HG02852 (cell line): ENCODE data around the gene MRPL58.
"Not testable (repeated sequence)": the region's sequence is repeated elsewhere in the genome, so short reads cannot be mapped to it uniquely, and the experiment has no call there.

Source experiments
- ATAC-seq: cut with Tn5 transposase; IDR thresholded peaks from one replicate; pipeline ENCODE4 v1.9.1; 2021; ENCODE audit warnings: mild to moderate bottlenecking, moderate library complexity; ENCODE audit not compliant: unreplicated experiment

The MRPL58 gene

GRCh38 chr17:75012096-75012345, 449 bp upstream of the MRPL58 start:
- ATAC-seq, result no peak

- ATAC-seq, result no peak
Measured at GRCh38 chr17:75013092-75013559, 656 bp downstream of the MRPL58 start.

GRCh38 chr17:75019146-75019545, 6.7 kb downstream of the MRPL58 start:
- no peak for ATAC-seq

- ATAC-seq, result no peak
Measured at GRCh38 chr17:75019710-75020109, 7.2 kb downstream of the MRPL58 start.

- no peak for ATAC-seq
Measured at GRCh38 chr17:75020331-75021110, 8.1 kb downstream of the MRPL58 start.

- no peak for ATAC-seq
Measured at GRCh38 chr17:75024686-75025397, 12.4 kb downstream of the MRPL58 start.

- ATAC-seq, result not testable (repeated sequence)
Measured at GRCh38 chr17:75025398-75025734, 12.9 kb downstream of the MRPL58 start.

- ATAC-seq, result not testable (repeated sequence)
Measured at GRCh38 chr17:75026650-75027049, 14.2 kb downstream of the MRPL58 start.

GRCh38 chr17:75030161-75030560, 17.7 kb downstream of the MRPL58 start:
- no peak for ATAC-seq

- ATAC-seq, result no peak
Measured at GRCh38 chr17:75031972-75032719, 19.7 kb downstream of the MRPL58 start.

- no peak for ATAC-seq
Measured at GRCh38 chr17:75032720-75033280, 20.3 kb downstream of the MRPL58 start.

GRCh38 chr17:75033346-75034235, 21.1 kb downstream of the MRPL58 start:
- ATAC-seq, result peak; percentile 41

- peak; percentile 53 for ATAC-seq
Measured at GRCh38 chr17:75034236-75034908, 21.9 kb downstream of the MRPL58 start.

- ATAC-seq, result no peak
Measured at GRCh38 chr17:75036643-75037268, 24.3 kb downstream of the MRPL58 start.

- no peak for ATAC-seq
Measured at GRCh38 chr17:75039238-75039637, 26.8 kb downstream of the MRPL58 start.

- ATAC-seq, result no peak
Measured at GRCh38 chr17:75041656-75042280, 29.3 kb downstream of the MRPL58 start.

- ATAC-seq, result not testable (repeated sequence)
Measured at GRCh38 chr17:75043789-75044188, 31.3 kb downstream of the MRPL58 start.

- no peak for ATAC-seq
Measured at GRCh38 chr17:75044716-75045115, 32.2 kb downstream of the MRPL58 start.

- not testable (repeated sequence) for ATAC-seq
Measured at GRCh38 chr17:75045946-75046406, 33.5 kb downstream of the MRPL58 start.
